CD4-positive, alpha-beta T cell treated with Interleukin-10 for 1 hour (primary cell): Measurements from ENCODE around the gene SLC6A7.
"Not testable (repeated sequence)": the region's sequence is repeated elsewhere in the genome, so short reads cannot be mapped to it uniquely, and the experiment has no call there.

Experiments
- DNase-seq: peaks from one replicate; pipeline ENCODE4 v3.0.0-alpha.2; 2020

SLC6A7 gene

GRCh38 chr5:150222906-150223305, 33.0 kb downstream of the SLC6A7 start:
- no peak for DNase-seq

GRCh38 chr5:150223474-150223873, 33.6 kb downstream of the SLC6A7 start:
- DNase-seq: no peak

- no peak for DNase-seq
Measured at GRCh38 chr5:150224483-150225027, 34.7 kb downstream of the SLC6A7 start.

GRCh38 chr5:150227036-150227435, 37.2 kb downstream of the SLC6A7 start:
- no peak for DNase-seq

- DNase-seq: no peak
Measured at GRCh38 chr5:150227606-150228273, 37.9 kb downstream of the SLC6A7 start.

GRCh38 chr5:150229571-150229970, 39.7 kb downstream of the SLC6A7 start:
- DNase-seq: no peak

- no peak for DNase-seq
Measured at GRCh38 chr5:150230842-150231241, 41.0 kb downstream of the SLC6A7 start.

GRCh38 chr5:150233706-150234105, 43.8 kb downstream of the SLC6A7 start:
- not testable (repeated sequence) for DNase-seq

GRCh38 chr5:150234576-150235499, 45.0 kb downstream of the SLC6A7 start:
- DNase-seq: no peak

- no peak for DNase-seq
Measured at GRCh38 chr5:150235500-150235854, 45.6 kb downstream of the SLC6A7 start.

GRCh38 chr5:150236313-150236712, 46.5 kb downstream of the SLC6A7 start:
- no peak for DNase-seq

- DNase-seq: no peak
Measured at GRCh38 chr5:150236981-150237754, 47.3 kb downstream of the SLC6A7 start.

- no peak for DNase-seq
Measured at GRCh38 chr5:150238646-150239045, 48.8 kb downstream of the SLC6A7 start.

GRCh38 chr5:150239099-150239793, 49.4 kb downstream of the SLC6A7 start:
- DNase-seq: no peak

GRCh38 chr5:150239794-150240122, 49.9 kb downstream of the SLC6A7 start:
- DNase-seq: no peak

- DNase-seq: no peak
Measured at GRCh38 chr5:150241298-150242160, 51.7 kb downstream of the SLC6A7 start.

- no peak for DNase-seq
Measured at GRCh38 chr5:150242251-150242894, 52.5 kb downstream of the SLC6A7 start.

GRCh38 chr5:150243590-150243989, 53.7 kb downstream of the SLC6A7 start:
- DNase-seq: no peak

- no peak for DNase-seq
Measured at GRCh38 chr5:150244209-150244608, 54.3 kb downstream of the SLC6A7 start.

GRCh38 chr5:150245111-150245789, 55.4 kb downstream of the SLC6A7 start:
- no peak for DNase-seq

GRCh38 chr5:150245808-150246207, 55.9 kb downstream of the SLC6A7 start:
- no peak for DNase-seq
